OCI-LY1 (cell line): ENCODE data around the gene GTF2H2C_2.
"Not testable (repeated sequence)": the region's sequence is repeated elsewhere in the genome, so short reads cannot be mapped to it uniquely, and the experiment has no call there.

ENCODE experiments used
- H2AFZ ChIP-seq: fragments of 200-600 bp; sonication (generic), shearing (Covaris generic); 2 replicates; pipeline ENCODE4 v1.6.0; 2014; ENCODE audit warnings: antibody characterized with exemption, mild to moderate bottlenecking, low read length
- H3F3A ChIP-seq: fragments of 200-600 bp; sonication (generic), shearing (Covaris generic); 2 replicates; pipeline ENCODE4 v1.6.0; 2014; ENCODE audit warnings: mild to moderate bottlenecking, antibody characterized with exemption, low read length, moderate library complexity; ENCODE audit not compliant: insufficient read depth
- H3K27ac ChIP-seq: fragments of 200-600 bp; sonication (generic); 2 replicates; pipeline ENCODE4 v1.5.1; 2014; ENCODE audit warnings: low read length, mixed run types, mild to moderate bottlenecking, low read depth; ENCODE audit not compliant: poor library complexity, severe bottlenecking
- H3K27me3 ChIP-seq: fragments of 200-600 bp; sonication (generic); 2 replicates; pipeline ENCODE4 v1.6.0; 2014; ENCODE audit warnings: antibody characterized with exemption, mild to moderate bottlenecking, low read length, moderate library complexity; ENCODE audit not compliant: insufficient read depth
- H3K36me3 ChIP-seq: fragments of 200-600 bp; sonication (generic); 2 replicates; pipeline ENCODE4 v1.6.1; 2014; ENCODE audit warnings: mild to moderate bottlenecking, antibody characterized with exemption, low read length, moderate library complexity, mixed read lengths; ENCODE audit not compliant: insufficient read depth
- H3K4me1 ChIP-seq: fragments of 200-600 bp; sonication (generic); 2 replicates; pipeline ENCODE4 v1.5.1; 2014; ENCODE audit warnings: mild to moderate bottlenecking, low read length, moderate library complexity; ENCODE audit not compliant: insufficient read depth, severe bottlenecking
- H3K4me2 ChIP-seq: fragments of 200-600 bp; sonication (generic), shearing (Covaris generic); 2 replicates; pipeline ENCODE4 v1.6.1; 2014; ENCODE audit warnings: low read length
- H3K4me3 ChIP-seq: fragments of 200-600 bp; sonication (generic); 2 replicates; pipeline ENCODE4 v1.5.1; 2014; ENCODE audit warnings: low read length, low read depth, mild to moderate bottlenecking, mixed read lengths; ENCODE audit not compliant: poor library complexity, severe bottlenecking
- H3K79me2 ChIP-seq: fragments of 200-600 bp; shearing (Covaris generic); 2 replicates; pipeline ENCODE4 v1.6.1; 2016; ENCODE audit warnings: mixed run types, low read length, mixed read lengths; ENCODE audit not compliant: insufficient read depth
- H3K9ac ChIP-seq: fragments of 200-600 bp; sonication (generic), shearing (Covaris generic); 2 replicates; pipeline ENCODE4 v1.6.1; 2014; ENCODE audit warnings: mild to moderate bottlenecking, low read length, mixed read lengths
- H3K9me2 ChIP-seq: fragments of 200-600 bp; sonication (generic), shearing (Covaris generic); 2 replicates; pipeline ENCODE4 v1.6.1; 2014; ENCODE audit warnings: low read depth, mild to moderate bottlenecking, low read length, mixed read lengths
- H3K9me3 ChIP-seq: fragments of 200-600 bp; shearing (Covaris generic); 2 replicates; pipeline ENCODE4 v1.6.1; 2014; ENCODE audit warnings: low read length, mixed read lengths
- H4K20me1 ChIP-seq: fragments of 200-600 bp; sonication (generic), shearing (Covaris generic); 2 replicates; pipeline ENCODE4 v1.6.0; 2016; ENCODE audit warnings: mild to moderate bottlenecking, low read length; ENCODE audit not compliant: insufficient read depth

GTF2H2C_2 gene

GRCh38 chr5:70457093-70457492 is 41.9 kb downstream of the GTF2H2C_2 start:
- H3K9ac ChIP-seq, H3K9me2 ChIP-seq, H3F3A ChIP-seq, H3K4me3 ChIP-seq, H4K20me1 ChIP-seq, H3K79me2 ChIP-seq, H3K9me3 ChIP-seq, H2AFZ ChIP-seq, H3K27me3 ChIP-seq, H3K4me1 ChIP-seq, H3K27ac ChIP-seq, H3K4me2 ChIP-seq, H3K36me3 ChIP-seq: not testable (repeated sequence)

- not testable (repeated sequence) for H3K4me3 ChIP-seq, H3K9ac ChIP-seq, H3K36me3 ChIP-seq, H3F3A ChIP-seq, H3K4me1 ChIP-seq, H3K79me2 ChIP-seq, H3K27ac ChIP-seq, H3K9me3 ChIP-seq, H2AFZ ChIP-seq, H3K27me3 ChIP-seq, H4K20me1 ChIP-seq, H3K9me2 ChIP-seq, H3K4me2 ChIP-seq
Measured at GRCh38 chr5:70459188-70459587, 44.0 kb downstream of the GTF2H2C_2 start.

- not testable (repeated sequence) for H3K36me3 ChIP-seq, H3K4me1 ChIP-seq, H3K9me3 ChIP-seq, H4K20me1 ChIP-seq, H3K79me2 ChIP-seq, H3K27ac ChIP-seq, H3F3A ChIP-seq, H3K4me3 ChIP-seq, H3K4me2 ChIP-seq, H3K27me3 ChIP-seq, H2AFZ ChIP-seq, H3K9ac ChIP-seq, H3K9me2 ChIP-seq
Measured at GRCh38 chr5:70461984-70462383, 46.8 kb downstream of the GTF2H2C_2 start.

- not testable (repeated sequence) for H3K79me2 ChIP-seq, H3K27me3 ChIP-seq, H3K36me3 ChIP-seq, H3K4me1 ChIP-seq, H3F3A ChIP-seq, H3K9ac ChIP-seq, H3K9me3 ChIP-seq, H3K4me3 ChIP-seq, H3K4me2 ChIP-seq, H3K27ac ChIP-seq, H2AFZ ChIP-seq, H3K9me2 ChIP-seq, H4K20me1 ChIP-seq
Measured at GRCh38 chr5:70464019-70464637, 49.0 kb downstream of the GTF2H2C_2 start.

- H3K9me2 ChIP-seq, H3F3A ChIP-seq, H3K27me3 ChIP-seq, H2AFZ ChIP-seq, H3K36me3 ChIP-seq, H3K9me3 ChIP-seq, H3K79me2 ChIP-seq, H3K4me1 ChIP-seq, H3K9ac ChIP-seq, H3K27ac ChIP-seq, H3K4me2 ChIP-seq, H4K20me1 ChIP-seq, H3K4me3 ChIP-seq: not testable (repeated sequence)
Measured at GRCh38 chr5:70469926-70470509, 54.9 kb downstream of the GTF2H2C_2 start.
